ENCODE results near the gene FBLN7.

FBLN7 gene

GRCh38 chr2:112220186-112220585 is 82.0 kb downstream of the FBLN7 start:
- Histone ChIP-seq H3K36me3 (ENCODE audit: control insufficient read depth in 2 of 2, insufficient read depth in 1 of 2, low read length in 2 of 2) (peaks cover 12 to 29% of the 10 kb centered on the region in 2 experiments), H3K27ac (ENCODE audit: extremely low read depth, low read depth, low read length) (no peak overlapping the region), H3K9me3 (ENCODE audit: control insufficient read depth, insufficient read depth, low read depth, low read length) (no peaks in the 10 kb centered on the region), H3K4me1 (ENCODE audit: control insufficient read depth, insufficient read depth, low read length) (no peaks in the 10 kb centered on the region), H3K4me3 (ENCODE audit: low read depth, low read length) (no peak overlapping the region)
- TF ChIP-seq ZNF391 (tag by site-specific recombination; IDR thresholded peaks at IDR 0.05; ENCODE audit: borderline replicate concordance, low read depth) (no peak), ZNF837 (tag by site-specific recombination; IDR thresholded peaks at IDR 0.05) (no peak), ZFP37 (tag by site-specific recombination; IDR thresholded peaks at IDR 0.05) (no peak), ZBTB44 (tag by site-specific recombination; IDR thresholded peaks at IDR 0.05) (no peak), PRDM6 (tag by site-specific recombination; IDR thresholded peaks at IDR 0.05) (no peak), ZNF704 (tag by site-specific recombination; IDR thresholded peaks at IDR 0.05) (no peak), ZNF324 (tag by site-specific recombination; IDR thresholded peaks at IDR 0.05) (no peak), ZNF670 (tag by site-specific recombination; IDR thresholded peaks at IDR 0.05; ENCODE audit: low read depth) (no peak), ZNF692 (tag by site-specific recombination; IDR thresholded peaks at IDR 0.05) (no peak), ZNF248 (tag by site-specific recombination; IDR thresholded peaks at IDR 0.05) (no peak), ZNF561 (tag by site-specific recombination; IDR thresholded peaks at IDR 0.05; ENCODE audit: borderline replicate concordance) (no peak), ZNF529 (tag by site-specific recombination; IDR thresholded peaks at IDR 0.05; ENCODE audit: insufficient replicate concordance) (no peak), ZBTB49 (tag by site-specific recombination; IDR thresholded peaks at IDR 0.05; ENCODE audit: low read depth) (no peak), ZNF398 (tag by site-specific recombination; IDR thresholded peaks at IDR 0.05) (no peak), PRDM1 (tag by site-specific recombination; IDR thresholded peaks at IDR 0.05) (no peak), ZBTB48 (tag by site-specific recombination; IDR thresholded peaks at IDR 0.05) (no peak), ZNF335 (tag by site-specific recombination; conservative IDR thresholded peaks at IDR 0.05) (no peak), ZNF747 (tag by site-specific recombination; IDR thresholded peaks at IDR 0.05) (no peak)
- ChIA-PET CTCF (no interaction called here), POLR2A (no interaction called here)

All from HEK293 (cell line).